SK-N-SH treated with all-trans-retinoic acid at 6 μM for 48 hours (cell line): Measurements from ENCODE around the gene KCNMA1.
A peak's percentile ranks its signal among the peaks of the same experiment; 100 is the strongest.

ENCODE experiments used
- ATAC-seq: fragments of 200-7000 bp; cut with Tn5 transposase; 3 replicates; pipeline ENCODE4 v1.9.1; 2020; ENCODE audit warnings: mild to moderate bottlenecking, moderate library complexity
- ARNTL ChIP-seq: fragments of 450-650 bp; formaldehyde crosslinking; IDR thresholded peaks from 2 replicates; pipeline ENCODE4 v1.5.0; 2020; ENCODE audit warnings: low read depth, mild to moderate bottlenecking, moderate library complexity, borderline replicate concordance
- CSDC2 ChIP-seq: fragments of 250-450 bp; sonication (Bioruptor Pico); IDR thresholded peaks from 2 replicates; pipeline ENCODE4 v1.5.0; 2020; ENCODE audit warnings: mild to moderate bottlenecking, moderate library complexity
- ESRRG ChIP-seq: fragments of 250-450 bp; sonication (Bioruptor Pico); IDR thresholded peaks from 2 replicates; pipeline ENCODE4 v1.6.1; 2021; ENCODE audit warnings: mild to moderate bottlenecking
- GLIS3 ChIP-seq: fragments of 250-450 bp; sonication (Bioruptor Pico); IDR thresholded peaks from 2 replicates; pipeline ENCODE4 v1.5.0; 2020; ENCODE audit warnings: mild to moderate bottlenecking, moderate library complexity
- ISL1 ChIP-seq: fragments of 250-450 bp; sonication (Bioruptor Pico); IDR thresholded peaks from 2 replicates; pipeline ENCODE4 v2.1.2; 2022; ENCODE audit warnings: mild to moderate bottlenecking, moderate library complexity
- OSR1 ChIP-seq: fragments of 250-450 bp; sonication (Bioruptor Pico); IDR thresholded peaks from 2 replicates; pipeline ENCODE4 v1.8.0; 2022; ENCODE audit warnings: moderate library complexity, mild to moderate bottlenecking, inconsistent platforms
- PATZ1 ChIP-seq: fragments of 250-450 bp; sonication (Bioruptor Pico); IDR thresholded peaks from 2 replicates; pipeline ENCODE4 v1.8.0; 2020; ENCODE audit warnings: mild to moderate bottlenecking, moderate library complexity, borderline replicate concordance
- PPARA ChIP-seq: fragments of 250-450 bp; sonication (Bioruptor Pico); IDR thresholded peaks from 2 replicates; pipeline ENCODE4 v1.5.0; 2020; ENCODE audit warnings: mild to moderate bottlenecking, borderline replicate concordance
- SNAI2 ChIP-seq: fragments of 250-450 bp; sonication (Bioruptor Pico); IDR thresholded peaks from 2 replicates; pipeline ENCODE4 v1.5.0; 2020; ENCODE audit warnings: mild to moderate bottlenecking, moderate library complexity
- TCF4 ChIP-seq: fragments of 250-450 bp; sonication (Bioruptor Pico); IDR thresholded peaks from 2 replicates; pipeline ENCODE4 v1.8.0; 2021; ENCODE audit warnings: mild to moderate bottlenecking, moderate library complexity, borderline replicate concordance
- TOX ChIP-seq: fragments of 250-450 bp; sonication (Bioruptor Pico); IDR thresholded peaks from 2 replicates; pipeline ENCODE4 v1.8.0; 2021; ENCODE audit warnings: mild to moderate bottlenecking, moderate library complexity, borderline replicate concordance
- ZC3H10 ChIP-seq: fragments of 250-450 bp; sonication (Bioruptor Pico); IDR thresholded peaks from 2 replicates; pipeline ENCODE4 v1.5.1; 2021; ENCODE audit warnings: mild to moderate bottlenecking, moderate library complexity
- ZFP3 ChIP-seq: fragments of 250-450 bp; sonication (Bioruptor Pico); IDR thresholded peaks from 2 replicates; pipeline ENCODE4 v1.5.0; 2020; ENCODE audit warnings: mild to moderate bottlenecking, moderate library complexity
- ZFP30 ChIP-seq: fragments of 450-650 bp; formaldehyde crosslinking; IDR thresholded peaks from 2 replicates; pipeline ENCODE4 v1.5.0; 2022; ENCODE audit warnings: mild to moderate bottlenecking, moderate library complexity
- ZNF565 ChIP-seq: fragments of 450-650 bp; formaldehyde crosslinking; conservative IDR thresholded peaks from 2 replicates; pipeline ENCODE4 v1.5.0; 2020; ENCODE audit warnings: low read depth, mild to moderate bottlenecking, moderate library complexity
- ZNF70 ChIP-seq: fragments of 450-650 bp; formaldehyde crosslinking; IDR thresholded peaks from 2 replicates; pipeline ENCODE4 v1.5.0; 2020; ENCODE audit warnings: mild to moderate bottlenecking, moderate library complexity
- ZNF8 ChIP-seq: fragments of 450-650 bp; formaldehyde crosslinking; IDR thresholded peaks from 2 replicates; pipeline ENCODE4 v1.5.0; 2020; ENCODE audit warnings: mild to moderate bottlenecking, moderate library complexity
- TF ChIP-seq, protein P1 (sequence below): fragments of 250-450 bp; sonication (Bioruptor Pico); IDR thresholded peaks from 2 replicates; pipeline ENCODE4 v1.5.0; 2020; ENCODE audit warnings: mild to moderate bottlenecking, moderate library complexity
- TF ChIP-seq, protein P2 (sequence below): fragments of 250-450 bp; sonication (Bioruptor Pico); IDR thresholded peaks from 2 replicates; pipeline ENCODE4 v1.8.0; 2021; ENCODE audit warnings: low read depth, mild to moderate bottlenecking, moderate library complexity, borderline replicate concordance
- TF ChIP-seq, protein P3 (sequence below): fragments of 250-450 bp; sonication (Bioruptor Pico); IDR thresholded peaks from 2 replicates; pipeline ENCODE4 v1.5.1; 2021; ENCODE audit warnings: mild to moderate bottlenecking, moderate library complexity

The KCNMA1 gene

GRCh38 chr10:77608281-77608680 lies 29.3 kb downstream of the KCNMA1 start:
- no peak for ATAC-seq
- TF ChIP-seq ZFP3 (CRISPR knock-in tag) (no peak), GLIS3 (CRISPR knock-in tag) (no peak), ZNF8 (CRISPR knock-in tag) (no peak), OSR1 (CRISPR knock-in tag) (no peak), PPARA (CRISPR knock-in tag) (no peak), SNAI2 (CRISPR knock-in tag) (no peak), ARNTL (CRISPR knock-in tag) (no peak), ESRRG (CRISPR knock-in tag) (no peak), ISL1 (CRISPR knock-in tag) (no peak), TCF4 (CRISPR knock-in tag) (no peak), ZC3H10 (CRISPR knock-in tag) (no peak), CSDC2 (no peak), PATZ1 (no peak), ZNF70 (no peak), ZFP30 (CRISPR knock-in tag) (no peak), TOX (no peak), ZNF565 (CRISPR knock-in tag) (no peak)
- TF ChIP-seq, protein P1, sequence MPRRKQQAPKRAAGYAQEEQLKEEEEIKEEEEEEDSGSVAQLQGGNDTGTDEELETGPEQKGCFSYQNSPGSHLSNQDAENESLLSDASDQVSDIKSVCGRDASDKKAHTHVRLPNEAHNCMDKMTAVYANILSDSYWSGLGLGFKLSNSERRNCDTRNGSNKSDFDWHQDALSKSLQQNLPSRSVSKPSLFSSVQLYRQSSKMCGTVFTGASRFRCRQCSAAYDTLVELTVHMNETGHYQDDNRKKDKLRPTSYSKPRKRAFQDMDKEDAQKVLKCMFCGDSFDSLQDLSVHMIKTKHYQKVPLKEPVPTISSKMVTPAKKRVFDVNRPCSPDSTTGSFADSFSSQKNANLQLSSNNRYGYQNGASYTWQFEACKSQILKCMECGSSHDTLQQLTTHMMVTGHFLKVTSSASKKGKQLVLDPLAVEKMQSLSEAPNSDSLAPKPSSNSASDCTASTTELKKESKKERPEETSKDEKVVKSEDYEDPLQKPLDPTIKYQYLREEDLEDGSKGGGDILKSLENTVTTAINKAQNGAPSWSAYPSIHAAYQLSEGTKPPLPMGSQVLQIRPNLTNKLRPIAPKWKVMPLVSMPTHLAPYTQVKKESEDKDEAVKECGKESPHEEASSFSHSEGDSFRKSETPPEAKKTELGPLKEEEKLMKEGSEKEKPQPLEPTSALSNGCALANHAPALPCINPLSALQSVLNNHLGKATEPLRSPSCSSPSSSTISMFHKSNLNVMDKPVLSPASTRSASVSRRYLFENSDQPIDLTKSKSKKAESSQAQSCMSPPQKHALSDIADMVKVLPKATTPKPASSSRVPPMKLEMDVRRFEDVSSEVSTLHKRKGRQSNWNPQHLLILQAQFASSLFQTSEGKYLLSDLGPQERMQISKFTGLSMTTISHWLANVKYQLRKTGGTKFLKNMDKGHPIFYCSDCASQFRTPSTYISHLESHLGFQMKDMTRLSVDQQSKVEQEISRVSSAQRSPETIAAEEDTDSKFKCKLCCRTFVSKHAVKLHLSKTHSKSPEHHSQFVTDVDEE: no peak
- TF ChIP-seq, protein P2, sequence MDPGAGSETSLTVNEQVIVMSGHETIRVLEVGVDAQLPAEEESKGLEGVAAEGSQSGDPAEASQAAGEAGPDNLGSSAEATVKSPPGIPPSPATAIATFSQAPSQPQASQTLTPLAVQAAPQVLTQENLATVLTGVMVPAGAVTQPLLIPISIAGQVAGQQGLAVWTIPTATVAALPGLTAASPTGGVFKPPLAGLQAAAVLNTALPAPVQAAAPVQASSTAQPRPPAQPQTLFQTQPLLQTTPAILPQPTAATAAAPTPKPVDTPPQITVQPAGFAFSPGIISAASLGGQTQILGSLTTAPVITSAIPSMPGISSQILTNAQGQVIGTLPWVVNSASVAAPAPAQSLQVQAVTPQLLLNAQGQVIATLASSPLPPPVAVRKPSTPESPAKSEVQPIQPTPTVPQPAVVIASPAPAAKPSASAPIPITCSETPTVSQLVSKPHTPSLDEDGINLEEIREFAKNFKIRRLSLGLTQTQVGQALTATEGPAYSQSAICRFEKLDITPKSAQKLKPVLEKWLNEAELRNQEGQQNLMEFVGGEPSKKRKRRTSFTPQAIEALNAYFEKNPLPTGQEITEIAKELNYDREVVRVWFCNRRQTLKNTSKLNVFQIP (CRISPR knock-in tag): no peak
- TF ChIP-seq, protein P3, sequence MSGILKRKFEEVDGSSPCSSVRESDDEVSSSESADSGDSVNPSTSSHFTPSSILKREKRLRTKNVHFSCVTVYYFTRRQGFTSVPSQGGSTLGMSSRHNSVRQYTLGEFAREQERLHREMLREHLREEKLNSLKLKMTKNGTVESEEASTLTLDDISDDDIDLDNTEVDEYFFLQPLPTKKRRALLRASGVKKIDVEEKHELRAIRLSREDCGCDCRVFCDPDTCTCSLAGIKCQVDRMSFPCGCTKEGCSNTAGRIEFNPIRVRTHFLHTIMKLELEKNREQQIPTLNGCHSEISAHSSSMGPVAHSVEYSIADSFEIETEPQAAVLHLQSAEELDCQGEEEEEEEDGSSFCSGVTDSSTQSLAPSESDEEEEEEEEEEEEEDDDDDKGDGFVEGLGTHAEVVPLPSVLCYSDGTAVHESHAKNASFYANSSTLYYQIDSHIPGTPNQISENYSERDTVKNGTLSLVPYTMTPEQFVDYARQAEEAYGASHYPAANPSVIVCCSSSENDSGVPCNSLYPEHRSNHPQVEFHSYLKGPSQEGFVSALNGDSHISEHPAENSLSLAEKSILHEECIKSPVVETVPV (CRISPR knock-in tag): no peak
- TF ChIP-seq, all 23 proteins: peak for 0

DNA sequence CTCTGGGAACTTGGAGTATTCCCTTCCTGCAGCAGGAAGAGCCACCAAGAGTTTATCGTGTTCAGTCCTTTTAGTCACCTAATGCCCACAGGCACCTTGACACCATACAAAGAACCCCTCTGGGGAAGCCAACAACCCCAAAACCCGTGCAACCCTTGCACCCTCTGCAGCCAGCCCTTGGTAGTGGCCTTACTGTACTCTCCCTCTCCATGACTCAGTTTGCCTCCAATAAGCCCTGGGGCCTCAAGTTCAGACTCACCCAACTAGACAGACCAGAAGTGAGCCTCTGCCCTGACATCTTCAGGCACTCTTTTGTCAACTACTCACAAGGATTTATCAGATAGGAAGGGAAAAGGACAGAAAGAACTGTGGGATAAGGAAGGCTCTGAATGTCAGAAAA lies 30.9 kb downstream of the KCNMA1 start:
- no peak for ATAC-seq
- no peak for TF ChIP-seq ZFP30 (CRISPR knock-in tag)

DNA sequence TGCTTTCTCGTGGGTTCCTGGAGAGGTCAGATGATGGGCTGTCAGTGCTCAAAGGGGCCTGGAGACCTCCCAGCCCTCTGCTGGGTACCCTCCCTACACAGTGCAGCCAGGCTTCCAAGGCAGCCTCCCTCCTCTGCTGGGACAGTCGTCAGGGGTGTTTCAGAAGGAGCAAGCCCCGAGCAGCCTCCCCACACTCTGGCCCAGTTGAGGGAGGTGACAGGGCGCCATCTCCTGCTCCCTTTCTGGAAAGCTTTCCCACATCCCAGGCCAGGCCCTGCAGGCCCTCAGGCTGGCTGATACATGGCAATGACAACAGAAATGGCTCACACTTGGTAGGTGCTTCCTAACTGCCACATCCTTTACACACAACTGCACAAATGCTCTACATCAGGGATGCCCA lies 32.1 kb downstream of the KCNMA1 start:
- no peak for TF ChIP-seq SNAI2 (CRISPR knock-in tag)
- ATAC-seq: peak; percentile 72

DNA sequence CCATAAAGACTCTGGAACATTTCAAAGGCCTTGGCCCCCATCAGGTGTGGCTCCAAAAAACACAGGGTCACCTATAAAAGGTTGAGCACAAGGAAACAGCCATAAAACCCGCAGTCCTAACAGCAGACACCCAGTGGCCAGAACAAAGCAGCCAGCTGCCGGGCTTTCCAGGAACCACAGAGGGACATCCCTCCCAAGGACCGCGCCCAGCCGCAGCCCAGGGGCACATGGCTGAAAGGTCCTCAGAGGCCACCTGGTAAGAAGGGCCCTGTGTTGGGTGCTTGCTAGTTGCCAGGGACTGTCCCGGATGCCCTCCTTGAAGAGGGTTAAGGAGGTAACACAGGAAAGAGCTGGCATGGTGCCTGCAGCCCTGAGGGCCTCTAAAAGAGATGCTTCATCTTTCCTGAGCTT lies 32.7 kb downstream of the KCNMA1 start:
- TF ChIP-seq ZNF70 (no peak), ZFP30 (CRISPR knock-in tag) (no peak), ZFP3 (CRISPR knock-in tag) (no peak), GLIS3 (CRISPR knock-in tag) (no peak), TOX (no peak), ZNF8 (CRISPR knock-in tag) (no peak), ZC3H10 (CRISPR knock-in tag) (no peak), ESRRG (CRISPR knock-in tag) (no peak)
- TF ChIP-seq, protein P3 (CRISPR knock-in tag): no peak
- TF ChIP-seq, all 23 proteins: peak for 0
- no peak for ATAC-seq
